NCI-H1048 (cell line): ENCODE results near the gene PNPLA6.

ENCODE experiments used
- DNase-seq: peaks from one replicate; lab custom pipeline; 2025; lab: John Stamatoyannopoulos, UW

The PNPLA6 gene

GRCh38 chr19:7535047-7535997 is at the start of gene PNPLA6:
Gene PNPLA6 (plus strand): TSS chr19:7535717. CDS start chr19:7535789, 72 bp downstream.
- peak; percentile 72 for DNase-seq

GRCh38 chr19:7486923-7487322 is 48.6 kb upstream of the PNPLA6 start:
- no peak for DNase-seq

GRCh38 chr19:7488736-7489353 is 46.7 kb upstream of the PNPLA6 start, which contains the start of gene PEX11G:
Gene PEX11G (minus strand): TSS chr19:7489035. CDS start chr19:7489010, 25 bp downstream.
- peak; percentile 57 for DNase-seq

GRCh38 chr19:7489609-7490044 is 45.9 kb upstream of the PNPLA6 start:
- no peak for DNase-seq

GRCh38 chr19:7492142-7492541 is 43.4 kb upstream of the PNPLA6 start:
- no peak for DNase-seq

GRCh38 chr19:7492558-7492957 is 43.0 kb upstream of the PNPLA6 start:
- no peak for DNase-seq

GRCh38 chr19:7494416-7495098 is 41.0 kb upstream of the PNPLA6 start:
- DNase-seq, result no peak

- DNase-seq, result no peak
Observed at GRCh38 chr19:7497292-7497691, 38.2 kb upstream of the PNPLA6 start.

GRCh38 chr19:7500811-7501450 is 34.6 kb upstream of the PNPLA6 start:
- DNase-seq, result peak; percentile 79

- no peak for DNase-seq
Observed at GRCh38 chr19:7502552-7502951, 33.0 kb upstream of the PNPLA6 start.

- no peak for DNase-seq
Observed at GRCh38 chr19:7504684-7505083, 30.8 kb upstream of the PNPLA6 start.

GRCh38 chr19:7505288-7505681 is 30.2 kb upstream of the PNPLA6 start:
- no peak for DNase-seq

GRCh38 chr19:7505682-7506384 is 29.7 kb upstream of the PNPLA6 start:
- DNase-seq, result peak; percentile 62

GRCh38 chr19:7506385-7507328 is 28.9 kb upstream of the PNPLA6 start:
- DNase-seq, result peak; percentile 62

- no peak for DNase-seq
Observed at GRCh38 chr19:7507884-7508283, 27.6 kb upstream of the PNPLA6 start.

- no peak for DNase-seq
Observed at GRCh38 chr19:7509625-7510024, 25.9 kb upstream of the PNPLA6 start.

- DNase-seq, result no peak
Observed at GRCh38 chr19:7512400-7512851, 23.1 kb upstream of the PNPLA6 start.

- no peak for DNase-seq
Observed at GRCh38 chr19:7513809-7514642, 21.5 kb upstream of the PNPLA6 start.

GRCh38 chr19:7515110-7515644 is 20.3 kb upstream of the PNPLA6 start:
- no peak for DNase-seq
